ENCODE data around the gene GMPR.
"Not testable (repeated sequence)": the region's sequence is repeated elsewhere in the genome, so short reads cannot be mapped to it uniquely, and the experiment has no call there.

GMPR gene

GRCh38 chr6:16251706-16252105 is 13.3 kb downstream of the GMPR start:
- no peak for DNase-seq

GRCh38 chr6:16252686-16253299 is 14.4 kb downstream of the GMPR start:
- no peak for DNase-seq

GRCh38 chr6:16253399-16254144 is 15.2 kb downstream of the GMPR start:
- no peak for DNase-seq

DNA sequence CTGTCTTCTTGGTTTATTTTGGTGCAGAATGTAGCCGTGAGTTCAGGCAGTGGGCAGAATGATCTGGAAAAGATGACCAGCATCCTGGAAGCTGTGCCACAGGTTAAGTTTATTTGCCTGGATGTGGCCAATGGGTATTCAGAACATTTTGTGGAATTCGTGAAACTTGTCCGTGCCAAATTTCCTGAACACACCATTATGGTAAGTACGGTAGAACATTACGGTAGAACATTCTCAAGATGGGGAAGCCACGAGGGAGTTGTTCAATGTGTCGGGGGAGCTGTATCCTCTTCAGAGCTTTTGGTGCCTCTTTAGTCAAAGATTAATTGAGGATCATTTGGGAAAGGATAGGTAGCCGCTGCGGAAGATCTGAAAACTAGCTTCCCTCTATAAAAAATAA is 16.1 kb downstream of the GMPR start:
- DNase-seq = no peak

DNA sequence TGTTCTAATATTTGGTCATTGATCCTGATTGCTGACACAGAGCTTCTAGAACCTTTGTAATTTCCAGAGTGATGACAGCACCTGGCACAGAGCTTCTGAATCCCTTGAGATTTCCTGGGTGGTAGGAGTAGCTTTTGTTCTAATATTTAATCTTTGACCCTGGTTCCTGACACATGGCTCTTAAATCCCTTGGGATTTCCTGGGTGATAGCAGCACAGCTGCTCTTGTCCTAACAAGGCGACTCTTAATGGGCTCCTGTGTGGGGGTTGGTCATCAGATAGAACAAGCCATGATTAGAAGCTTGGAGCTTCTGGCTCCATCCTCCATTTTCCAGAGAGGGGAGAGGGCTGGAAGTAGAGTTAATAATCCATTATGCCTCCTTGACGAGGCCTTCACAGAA is 18.4 kb downstream of the GMPR start:
- no peak for DNase-seq

GRCh38 chr6:16257999-16258708 is 19.8 kb downstream of the GMPR start:
- DNase-seq = no peak

DNA sequence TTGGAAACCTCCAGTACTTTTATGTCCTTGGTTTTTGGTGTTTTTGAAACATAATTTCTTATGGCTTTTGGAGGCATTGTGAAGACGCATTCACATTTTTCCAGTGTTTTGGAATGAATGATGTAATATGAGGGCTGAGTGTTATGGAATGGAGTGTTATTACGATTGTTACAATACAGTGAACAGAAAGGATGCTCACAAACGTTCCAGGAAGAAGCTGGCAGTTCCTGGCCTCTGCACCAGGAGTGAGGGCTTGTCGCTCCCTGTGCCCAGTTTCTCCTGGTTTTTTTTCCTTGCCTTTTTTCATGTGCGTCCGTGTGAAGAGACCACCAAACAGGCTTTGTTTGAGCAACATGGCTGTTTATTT is 20.3 kb downstream of the GMPR start:
- DNase-seq = no peak

GRCh38 chr6:16259604-16260003 is 21.2 kb downstream of the GMPR start:
- DNase-seq = not testable (repeated sequence)

- not testable (repeated sequence) for DNase-seq
Measured at GRCh38 chr6:16260602-16261001, 22.2 kb downstream of the GMPR start.

GRCh38 chr6:16262773-16263172 is 24.4 kb downstream of the GMPR start:
- not testable (repeated sequence) for DNase-seq

DNA sequence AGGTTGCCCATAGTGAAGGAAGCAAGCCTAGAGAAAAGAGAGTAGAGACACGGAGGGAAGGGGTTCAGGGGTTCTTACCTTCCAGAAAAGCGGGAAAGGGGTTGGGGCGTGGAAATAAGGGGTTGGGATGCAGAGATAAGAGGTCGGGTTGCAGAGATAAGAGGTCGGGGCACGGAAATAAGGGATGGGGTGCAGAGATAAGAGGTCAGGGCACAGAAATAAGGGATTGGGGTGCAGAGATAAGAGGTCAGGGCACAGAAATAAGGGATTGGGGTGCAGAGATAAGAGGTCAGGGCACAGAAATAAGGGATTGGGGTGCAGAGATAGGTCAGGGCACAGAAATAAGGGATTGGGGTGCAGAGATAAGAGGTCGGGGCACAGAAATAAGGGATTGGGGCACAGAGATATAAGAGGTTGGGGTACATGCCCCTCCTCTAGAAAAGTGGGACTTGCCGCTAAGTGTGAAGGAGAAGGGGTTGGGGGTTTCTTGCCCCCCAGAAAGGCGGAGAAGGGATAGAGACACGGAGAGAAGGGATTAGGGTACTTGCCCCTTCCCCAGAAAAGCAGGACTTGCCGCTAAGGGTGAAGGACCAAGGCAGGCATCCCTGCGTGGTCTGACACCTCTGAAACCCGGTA is 25.2 kb downstream of the GMPR start:
- not testable (repeated sequence) for DNase-seq

DNA sequence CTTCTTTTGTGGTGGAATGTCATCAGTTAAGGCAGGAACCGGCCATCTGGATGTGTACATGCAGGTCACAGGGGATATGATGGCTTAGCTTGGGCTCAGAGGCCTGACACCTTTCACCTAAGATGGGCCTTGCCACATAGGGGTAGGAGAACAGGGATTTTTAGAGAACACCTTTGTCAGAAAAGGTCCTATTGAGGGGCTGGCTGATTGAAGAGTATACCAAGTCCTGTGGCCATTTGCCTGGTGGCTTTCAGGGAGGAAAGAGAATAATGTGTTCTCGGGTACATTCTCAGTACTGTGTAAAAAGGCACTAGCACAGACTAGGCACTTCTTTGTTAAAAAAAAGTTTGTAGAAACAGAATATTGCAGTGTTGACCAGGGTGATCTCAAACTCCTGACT is 26.4 kb downstream of the GMPR start:
- no peak for DNase-seq

DNA sequence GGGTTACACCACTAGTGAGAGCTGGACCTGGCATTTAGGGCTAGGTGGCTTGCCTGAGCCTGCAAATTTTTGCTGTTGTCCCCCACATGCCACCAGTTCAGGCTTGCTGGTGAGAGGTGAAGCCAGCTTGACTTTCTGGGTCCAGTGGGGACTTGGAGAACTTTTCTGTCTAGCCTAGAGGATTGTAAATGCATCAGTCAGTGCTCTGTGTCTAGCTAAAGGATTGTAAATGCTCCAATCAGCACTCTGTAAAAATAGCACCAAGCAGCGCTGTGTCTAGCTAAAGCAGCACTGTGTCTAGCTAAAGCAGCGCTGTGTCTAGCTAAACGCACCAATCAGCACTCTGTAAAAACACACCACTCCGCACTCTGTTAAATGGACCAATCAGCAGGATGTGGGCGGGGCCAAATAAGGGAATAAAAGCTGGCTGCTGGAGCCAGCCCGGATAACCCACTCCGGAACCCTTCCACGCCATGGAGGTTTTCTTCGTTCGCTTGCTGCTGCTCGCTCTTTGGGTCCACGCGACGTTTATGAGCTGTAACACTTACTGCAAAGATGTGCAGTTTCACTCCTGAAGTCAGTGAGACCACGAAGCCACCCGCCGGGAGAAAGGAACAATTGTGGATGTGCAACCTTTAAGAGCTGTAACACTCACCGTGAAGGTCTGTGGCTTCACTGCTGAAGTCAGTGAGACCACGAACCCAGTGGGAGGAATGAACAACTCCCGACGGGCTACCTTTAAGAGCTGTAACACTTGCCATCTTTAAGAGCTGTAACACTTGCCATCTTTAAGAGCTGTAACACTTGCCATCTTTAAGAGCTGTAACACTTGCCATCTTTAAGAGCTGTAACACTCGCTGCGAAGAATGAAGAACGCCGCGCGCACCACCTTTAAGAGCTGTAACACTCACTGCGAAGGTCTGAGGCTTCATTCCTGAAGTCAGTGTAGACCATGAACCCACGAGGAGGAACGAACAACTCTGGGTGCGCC is 27.3 kb downstream of the GMPR start:
- no peak for DNase-seq

GRCh38 chr6:16267428-16268263 is 29.3 kb downstream of the GMPR start:
- no peak for DNase-seq

DNA sequence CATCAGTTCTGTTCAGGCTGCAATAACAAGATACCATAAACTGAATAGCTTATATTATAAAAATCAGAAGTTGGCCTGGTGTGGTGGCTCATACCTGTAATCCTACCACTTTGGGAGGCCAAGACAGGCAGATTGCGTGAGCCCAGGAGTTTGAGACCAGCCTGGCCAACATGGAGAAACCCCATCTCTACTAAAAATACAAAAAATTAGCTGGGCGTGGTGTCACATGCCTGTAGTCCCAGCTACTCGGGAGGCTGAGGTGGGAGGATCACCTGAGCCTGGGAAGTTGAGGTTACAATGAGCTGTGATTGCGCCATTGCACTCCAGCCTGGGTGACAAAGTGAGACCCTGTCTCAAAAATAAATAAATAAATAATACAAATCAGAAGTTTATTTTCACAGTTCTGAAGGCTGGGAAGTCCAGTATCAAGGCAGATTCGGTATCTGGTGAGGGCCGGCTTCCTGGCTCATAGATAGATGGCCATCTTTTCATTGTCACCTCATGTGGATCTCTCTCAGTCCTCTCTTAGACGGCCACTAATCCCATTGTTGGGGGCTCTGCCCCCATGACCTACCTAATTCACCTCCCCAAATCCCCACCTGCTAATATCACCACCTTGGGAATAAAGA is 31.2 kb downstream of the GMPR start:
- DNase-seq = not testable (repeated sequence)

- no peak for DNase-seq
Measured at GRCh38 chr6:16270178-16270794, 31.9 kb downstream of the GMPR start.

DNA sequence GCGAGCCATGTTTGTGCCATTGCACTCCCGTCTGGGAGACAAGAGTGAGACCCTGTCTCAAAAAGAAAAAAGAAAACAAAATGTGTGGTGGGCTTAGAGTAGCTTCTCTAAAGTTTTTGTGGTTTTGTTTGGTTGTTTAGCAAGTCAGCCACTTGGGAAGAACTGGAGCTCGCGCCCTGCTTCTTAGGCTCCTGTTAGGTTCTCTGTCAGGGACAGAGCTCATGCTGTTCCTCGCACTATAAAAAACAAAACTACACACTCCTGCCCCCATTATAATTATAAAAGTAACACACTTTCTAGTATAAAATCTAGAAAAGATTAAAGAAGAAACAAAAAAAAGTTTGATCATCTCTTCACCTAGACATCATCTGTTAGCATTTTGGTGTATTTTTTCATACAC is 33.0 kb downstream of the GMPR start:
- DNase-seq = no peak

DNA sequence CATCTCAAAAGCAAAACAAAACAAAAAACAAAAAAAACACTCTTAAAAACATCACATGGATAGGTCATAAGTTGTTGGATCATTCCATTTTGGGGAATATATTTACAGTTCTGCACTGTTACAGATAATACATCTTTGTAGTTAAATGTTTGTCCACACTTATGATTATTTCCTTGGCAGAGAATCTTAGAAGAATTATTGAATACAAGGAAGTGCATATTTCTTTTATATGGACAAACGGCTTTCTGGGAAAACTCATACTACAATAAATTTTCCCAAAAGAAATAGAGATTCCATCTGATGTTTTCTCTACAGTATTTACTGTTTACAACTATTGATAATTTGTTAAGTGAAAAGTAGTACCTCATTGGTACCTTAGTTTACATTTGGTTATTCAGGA is 33.8 kb downstream of the GMPR start:
- DNase-seq = no peak

DNA sequence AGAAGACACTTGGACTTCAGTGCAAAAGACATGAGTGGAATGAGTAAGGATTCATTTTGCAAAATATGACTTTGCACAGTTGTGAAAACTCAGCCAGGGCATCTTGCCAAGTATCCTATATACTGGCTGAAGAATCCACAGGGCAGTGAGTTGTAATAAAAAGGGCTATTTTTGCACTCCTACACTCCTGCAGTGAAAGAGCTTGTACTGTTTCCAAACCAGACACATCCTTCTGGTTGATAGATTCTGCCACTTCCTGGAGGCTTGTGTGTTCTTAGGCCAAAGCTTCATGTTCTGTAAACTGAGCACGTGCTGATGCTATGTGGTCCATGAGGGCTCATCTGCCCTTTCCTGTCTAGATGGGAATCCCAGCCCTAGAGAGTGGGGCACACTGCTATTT is 34.9 kb downstream of the GMPR start:
- DNase-seq = no peak

GRCh38 chr6:16274483-16274882 is 36.1 kb downstream of the GMPR start:
- DNase-seq = no peak

Data from central memory CD4-positive, alpha-beta T cell (primary cell).